NOMO-1 treated with DMSO at 0.1 percent for 48 hours (cell line): Measurements from ENCODE around the gene ADAM29.
"Not testable (repeated sequence)": the region's sequence is repeated elsewhere in the genome, so short reads cannot be mapped to it uniquely, and the experiment has no call there.

Source experiments
- DNase-seq: peaks from one replicate; lab custom pipeline; 2025; ENCODE audit not compliant: unreplicated experiment; lab: John Stamatoyannopoulos, UW

Gene ADAM29

DNA sequence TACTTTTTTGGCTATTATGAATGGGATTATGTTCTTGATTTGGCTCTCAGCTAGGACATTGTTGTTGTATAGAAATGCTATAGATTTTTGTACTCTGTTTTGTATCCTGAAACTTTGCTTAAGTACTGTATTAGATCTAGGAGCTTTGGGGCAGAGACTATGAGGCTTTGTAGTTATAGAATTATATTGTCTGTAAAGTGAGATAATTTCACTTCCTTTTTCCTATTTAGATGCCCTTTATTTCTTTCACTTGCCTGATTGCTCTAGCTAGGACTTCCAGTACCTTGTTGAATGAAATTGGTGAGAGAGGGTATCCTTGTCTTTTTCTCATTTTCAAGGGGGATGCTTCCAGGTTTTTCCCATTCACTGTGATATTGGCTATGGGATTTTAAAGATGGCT, 28.1 kb downstream of the ADAM29 start:
- DNase-seq: no peak

DNA sequence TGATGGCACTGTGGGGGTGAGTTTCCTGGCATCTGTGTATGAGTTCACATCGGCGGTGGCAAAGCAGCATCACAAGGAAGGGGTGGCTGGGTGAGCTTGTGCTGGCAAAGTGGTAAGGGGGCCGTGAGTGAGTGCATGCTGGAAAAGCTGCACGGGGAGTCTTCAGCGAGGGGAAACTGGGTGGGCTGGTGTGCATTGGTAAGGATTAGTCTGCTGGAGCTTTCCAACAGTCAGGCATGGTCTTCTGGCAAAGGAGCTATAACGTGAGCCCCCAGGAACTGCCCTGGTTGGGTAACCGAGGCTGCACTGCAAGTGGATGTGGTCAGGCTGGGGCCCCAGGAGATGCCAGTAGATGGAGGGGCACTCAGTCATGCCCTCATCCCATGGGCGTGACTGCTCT, 30.7 kb downstream of the ADAM29 start:
- no peak for DNase-seq

DNA sequence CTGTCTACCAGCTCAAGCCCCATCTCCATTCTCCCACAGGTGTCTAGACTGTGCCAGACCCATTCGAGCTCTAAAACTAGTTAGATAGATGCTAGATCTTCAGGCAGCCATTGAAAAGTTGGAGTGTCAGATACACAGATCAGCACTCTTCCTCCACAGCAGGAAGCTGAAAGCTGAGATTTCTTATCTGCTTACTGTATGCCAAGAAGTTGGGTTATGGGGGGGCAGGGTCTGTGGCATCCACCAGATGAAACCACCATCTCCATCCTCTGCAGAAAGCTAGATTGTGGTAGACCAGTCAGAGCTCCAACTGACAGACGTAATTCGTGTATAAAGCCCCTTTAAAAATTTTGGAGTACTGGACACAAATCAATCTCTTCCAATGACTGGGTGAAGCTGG, 54.8 kb downstream of the ADAM29 start:
- no peak for DNase-seq

DNA sequence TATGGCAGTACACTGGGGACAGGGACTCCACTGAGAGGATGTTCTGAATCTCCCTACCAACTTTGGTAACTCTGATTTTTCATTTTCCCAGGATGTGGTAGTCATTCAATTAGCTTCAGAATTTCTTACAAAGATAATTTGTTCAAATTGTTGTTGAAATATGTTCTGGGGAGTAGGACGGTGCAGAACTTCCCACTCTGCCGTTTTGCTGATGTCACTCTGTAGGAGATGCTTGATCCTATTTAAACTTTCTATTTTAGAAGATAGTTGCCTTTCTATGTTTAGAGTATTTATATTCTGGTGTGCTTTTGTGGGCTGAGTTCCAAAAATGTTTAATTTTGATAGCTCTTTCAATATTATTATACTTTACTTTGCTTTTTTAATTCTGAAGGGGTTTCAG, 55.2 kb downstream of the ADAM29 start:
- no peak for DNase-seq

DNA sequence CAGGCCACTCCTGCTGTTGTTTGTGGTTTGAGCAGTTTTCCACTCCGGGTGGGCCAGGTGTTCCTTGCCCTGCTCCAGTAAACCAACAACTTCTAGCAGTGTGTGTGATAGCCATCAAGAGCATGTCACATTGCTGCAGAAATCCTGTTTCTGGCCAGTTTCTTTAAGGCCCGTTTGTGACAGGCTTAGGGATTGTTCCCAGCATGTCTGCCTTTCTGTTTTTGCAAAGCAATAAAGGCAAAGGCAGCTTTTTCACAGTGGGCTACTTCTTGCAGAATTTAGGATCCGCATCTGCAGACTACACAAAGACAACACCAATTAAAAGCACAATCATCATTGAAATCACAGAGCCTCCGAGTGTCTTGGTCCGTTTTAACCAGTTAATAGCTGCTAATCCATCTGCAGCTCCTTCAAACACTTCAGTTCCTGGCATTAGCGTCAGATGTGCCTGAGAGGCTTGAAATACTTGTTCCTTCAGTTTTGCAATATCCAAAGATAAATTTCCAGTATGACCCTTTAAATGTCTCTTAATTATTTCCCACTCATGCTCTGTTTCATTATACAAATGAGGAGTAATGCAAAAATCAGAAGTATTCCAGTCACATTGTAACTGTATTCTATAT, 65.1 kb downstream of the ADAM29 start:
- no peak for DNase-seq

DNA sequence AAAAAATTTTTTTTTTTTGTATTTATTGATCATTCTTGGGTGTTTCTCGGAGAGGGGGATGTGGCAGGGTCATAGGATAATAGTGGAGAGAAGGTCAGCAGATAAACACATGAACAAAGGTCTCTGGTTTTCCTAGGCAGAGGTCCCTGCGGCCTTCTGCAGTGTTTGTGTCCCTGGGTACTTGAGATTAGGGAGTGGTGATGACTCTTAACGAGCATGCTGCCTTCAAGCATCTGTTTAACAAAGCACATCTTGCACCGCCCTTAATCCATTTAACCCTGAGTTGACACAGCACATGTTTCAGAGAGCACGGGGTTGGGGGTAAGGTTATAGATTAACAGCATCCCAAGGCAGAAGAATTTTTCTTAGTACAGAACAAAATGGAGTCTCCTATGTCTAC, 65.7 kb downstream of the ADAM29 start:
- not testable (repeated sequence) for DNase-seq

DNA sequence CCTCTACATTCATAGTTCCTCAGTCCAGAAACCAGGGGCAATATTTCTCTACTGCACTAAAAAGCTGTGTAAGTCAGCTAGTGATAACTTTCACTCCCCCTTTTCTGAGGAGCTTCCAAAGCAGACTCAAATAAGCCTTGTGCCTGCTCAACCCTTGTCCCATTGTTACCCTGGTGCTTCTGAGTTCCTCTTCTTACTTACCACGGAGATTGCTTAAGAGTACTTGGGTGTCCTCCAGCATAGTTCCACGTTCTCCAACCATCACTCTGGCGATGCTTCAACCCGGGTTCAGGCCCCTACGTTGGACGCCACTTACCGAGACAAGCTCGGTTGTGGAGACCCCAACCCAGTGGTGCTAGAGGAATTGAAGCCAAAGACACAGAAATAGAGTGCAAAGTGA, 71.6 kb downstream of the ADAM29 start:
- peak; percentile 37 for DNase-seq

DNA sequence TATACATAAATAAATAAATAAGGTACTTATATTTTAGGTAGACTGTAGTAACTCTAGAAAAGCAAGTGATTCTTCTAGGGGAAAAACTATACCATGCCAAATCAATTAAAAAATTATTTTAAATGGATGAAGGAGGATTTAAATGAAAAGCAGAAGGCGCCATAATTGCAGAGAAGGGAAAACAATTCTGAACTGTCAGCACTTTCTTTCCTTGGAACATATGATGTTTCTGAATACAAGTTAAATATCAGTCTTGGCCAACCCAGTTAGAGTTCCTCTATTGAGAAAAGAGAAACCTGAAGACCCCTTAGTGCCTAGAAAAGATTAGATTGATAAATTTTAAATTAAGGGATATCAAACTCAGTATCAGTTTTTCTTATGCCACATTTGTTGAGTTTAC, 75.8 kb downstream of the ADAM29 start:
- no peak for DNase-seq

DNA sequence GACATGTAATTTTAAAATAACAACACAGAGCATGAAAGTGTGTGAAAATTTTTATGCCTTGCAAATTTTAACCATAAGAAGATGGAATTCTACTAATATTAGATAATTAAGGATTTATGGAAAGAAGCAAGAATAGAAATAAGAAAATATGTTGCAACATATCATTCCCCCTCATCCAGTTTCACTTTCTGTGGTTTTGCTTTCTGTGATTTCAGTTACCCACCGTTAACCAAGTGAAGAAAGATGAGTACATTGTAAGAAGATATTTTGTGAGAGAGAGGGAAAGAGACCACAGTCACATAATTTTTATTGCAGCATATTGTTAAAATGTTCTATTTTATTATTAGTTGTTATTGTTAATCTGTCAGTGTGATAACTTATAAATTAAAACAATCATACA, 77.9 kb downstream of the ADAM29 start:
- no peak for DNase-seq

DNA sequence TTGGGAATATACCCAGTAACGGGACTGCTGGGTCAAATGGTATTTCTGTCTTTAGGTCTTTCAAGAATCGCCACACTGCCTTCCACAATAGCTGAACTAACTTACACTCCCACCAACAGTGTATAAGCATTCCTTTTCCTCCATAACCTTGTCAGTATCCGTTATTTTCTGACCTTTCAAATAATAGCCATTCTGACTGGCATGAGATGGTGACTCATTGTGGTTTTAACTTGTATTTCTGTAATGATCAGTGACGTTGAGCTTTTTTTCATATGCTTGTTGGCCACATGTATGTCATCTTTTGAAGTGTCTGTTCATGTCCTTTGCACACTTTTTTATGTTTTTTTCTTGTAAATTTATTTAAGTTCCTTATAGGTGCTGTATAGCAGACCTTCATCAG, 81.2 kb downstream of the ADAM29 start:
- peak; percentile 16 for DNase-seq

DNA sequence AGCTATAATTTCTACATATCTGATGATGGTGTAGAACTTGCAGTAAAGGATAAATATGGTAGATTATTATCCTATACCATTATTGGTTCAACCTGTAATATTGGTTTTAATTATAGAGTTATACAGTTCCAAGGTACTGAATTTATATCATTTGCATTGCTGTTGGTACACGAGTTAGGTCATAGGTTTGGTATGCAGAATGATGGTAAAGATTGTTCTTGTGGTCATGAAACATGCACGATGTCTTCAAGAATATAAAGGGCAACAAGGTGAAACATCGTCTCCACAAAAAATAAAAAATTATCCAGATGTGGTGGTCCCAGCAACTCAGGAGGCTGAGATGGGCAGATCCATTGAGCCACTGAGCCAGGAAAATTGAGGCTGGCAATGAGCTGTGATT, 99.6 kb downstream of the ADAM29 start:
- no peak for DNase-seq

DNA sequence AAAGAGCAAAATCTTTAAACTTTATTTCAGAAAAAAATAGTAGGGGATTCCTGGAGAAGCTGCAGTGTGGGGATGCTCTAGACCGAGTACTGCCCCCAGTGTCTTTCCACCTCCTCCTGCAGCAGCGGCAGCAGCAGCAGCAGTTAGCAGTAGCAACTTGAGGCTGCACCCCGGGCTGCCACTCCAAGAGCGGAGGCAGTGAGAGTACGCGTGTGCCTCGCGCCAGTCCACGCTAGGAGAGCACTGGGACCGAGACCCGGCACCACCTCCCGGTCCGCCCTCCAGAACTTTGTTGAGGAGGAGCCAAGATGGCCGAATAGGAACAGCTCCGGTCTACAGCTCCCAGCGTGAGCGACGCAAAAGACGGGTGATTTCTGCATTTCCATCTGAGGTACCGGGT, 101.3 kb downstream of the ADAM29 start:
- DNase-seq: not testable (repeated sequence)
